Measurements from ENCODE around the gene AP3D1. TPM values are rescaled to one million over a fixed set of nuclear protein-coding genes. Genes with fewer than 3 reads are reported as not detected.

The AP3D1 gene
- total RNA-seq, 2 experiments from 2014 or later: 80.0 to 99.8 TPM

DNA sequence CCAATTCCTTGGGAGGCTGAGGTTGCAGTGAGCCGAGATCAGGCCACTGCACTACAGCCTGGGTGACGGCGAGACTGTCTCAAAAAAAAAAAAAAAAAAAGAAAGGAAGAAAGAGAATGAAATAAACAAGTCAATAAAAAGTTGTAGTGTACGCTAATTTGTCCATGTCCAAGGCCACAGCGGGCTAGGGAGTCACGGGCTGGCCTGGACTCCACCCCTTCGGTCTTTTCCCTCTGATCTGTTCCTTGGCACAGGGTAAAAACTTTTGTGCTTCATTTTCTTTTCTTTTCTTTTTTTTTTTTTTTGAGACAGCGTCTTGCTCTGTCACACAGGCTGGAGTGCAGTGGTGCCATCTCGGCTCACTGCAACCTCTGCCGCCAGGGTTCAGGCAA lies 80.9 kb downstream of the AP3D1 start:
- peaks cover 67% of the 10 kb centered on the region for H3K36me3 ChIP-seq (ENCODE audit: insufficient read depth, low read length)
- peaks cover 36% of the 10 kb centered on the region for H3K4me1 ChIP-seq (ENCODE audit: insufficient read depth, low read length, poor library complexity, severe bottlenecking)
- TF ChIP-seq EZH2phosphoT487 (IDR thresholded peaks at IDR 0.05; ENCODE audit: borderline replicate concordance, low read depth, low read length): no peak
- TF ChIP-seq, protein P1, sequence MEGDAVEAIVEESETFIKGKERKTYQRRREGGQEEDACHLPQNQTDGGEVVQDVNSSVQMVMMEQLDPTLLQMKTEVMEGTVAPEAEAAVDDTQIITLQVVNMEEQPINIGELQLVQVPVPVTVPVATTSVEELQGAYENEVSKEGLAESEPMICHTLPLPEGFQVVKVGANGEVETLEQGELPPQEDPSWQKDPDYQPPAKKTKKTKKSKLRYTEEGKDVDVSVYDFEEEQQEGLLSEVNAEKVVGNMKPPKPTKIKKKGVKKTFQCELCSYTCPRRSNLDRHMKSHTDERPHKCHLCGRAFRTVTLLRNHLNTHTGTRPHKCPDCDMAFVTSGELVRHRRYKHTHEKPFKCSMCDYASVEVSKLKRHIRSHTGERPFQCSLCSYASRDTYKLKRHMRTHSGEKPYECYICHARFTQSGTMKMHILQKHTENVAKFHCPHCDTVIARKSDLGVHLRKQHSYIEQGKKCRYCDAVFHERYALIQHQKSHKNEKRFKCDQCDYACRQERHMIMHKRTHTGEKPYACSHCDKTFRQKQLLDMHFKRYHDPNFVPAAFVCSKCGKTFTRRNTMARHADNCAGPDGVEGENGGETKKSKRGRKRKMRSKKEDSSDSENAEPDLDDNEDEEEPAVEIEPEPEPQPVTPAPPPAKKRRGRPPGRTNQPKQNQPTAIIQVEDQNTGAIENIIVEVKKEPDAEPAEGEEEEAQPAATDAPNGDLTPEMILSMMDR (conservative IDR thresholded peaks at IDR 0.05; ENCODE audit: low read length): no peak
- intact Hi-C loops (cut with micrococcal nuclease; ENCODE audit: unreplicated experiment): no loop called here
- POLR2A ChIA-PET: interaction anchor here (1.0 kb wide), 1 partner anchor 18 kb away, joined by 3 read pairs; no protein-coding TSS in a partner anchor
- CTCF ChIA-PET (ENCODE audit: unreplicated experiment): no interaction called here
- no peaks in the 10 kb centered on the region for H3K9me2 ChIP-seq (ENCODE audit: insufficient read depth, low read length)
- DNase-seq (ENCODE audit: low spot score): no peak
- H3K4me3 ChIP-seq (ENCODE audit: low read depth, low read length, poor library complexity, severe bottlenecking): no peak overlapping the region
- BruUV-seq (replicated peaks): no TSS peak
- no peak overlapping the region for H2AFZ ChIP-seq (ENCODE audit: low read length)
- H4K20me1 ChIP-seq (ENCODE audit: insufficient read depth, low read length): no peaks in the 10 kb centered on the region
- no peaks in the 10 kb centered on the region for H3K9me3 ChIP-seq (ENCODE audit: low read length)
- no peak overlapping the region for H3K27ac ChIP-seq (ENCODE audit: low read depth, low read length, poor library complexity, severe bottlenecking)
- H3K4me2 ChIP-seq (ENCODE audit: low read length): no peak overlapping the region
- peaks cover 8% of the 10 kb centered on the region; the same call in 1 of the 2 replicates for H3K79me2 ChIP-seq (ENCODE audit: insufficient read depth, low read depth, low read length)

DNA sequence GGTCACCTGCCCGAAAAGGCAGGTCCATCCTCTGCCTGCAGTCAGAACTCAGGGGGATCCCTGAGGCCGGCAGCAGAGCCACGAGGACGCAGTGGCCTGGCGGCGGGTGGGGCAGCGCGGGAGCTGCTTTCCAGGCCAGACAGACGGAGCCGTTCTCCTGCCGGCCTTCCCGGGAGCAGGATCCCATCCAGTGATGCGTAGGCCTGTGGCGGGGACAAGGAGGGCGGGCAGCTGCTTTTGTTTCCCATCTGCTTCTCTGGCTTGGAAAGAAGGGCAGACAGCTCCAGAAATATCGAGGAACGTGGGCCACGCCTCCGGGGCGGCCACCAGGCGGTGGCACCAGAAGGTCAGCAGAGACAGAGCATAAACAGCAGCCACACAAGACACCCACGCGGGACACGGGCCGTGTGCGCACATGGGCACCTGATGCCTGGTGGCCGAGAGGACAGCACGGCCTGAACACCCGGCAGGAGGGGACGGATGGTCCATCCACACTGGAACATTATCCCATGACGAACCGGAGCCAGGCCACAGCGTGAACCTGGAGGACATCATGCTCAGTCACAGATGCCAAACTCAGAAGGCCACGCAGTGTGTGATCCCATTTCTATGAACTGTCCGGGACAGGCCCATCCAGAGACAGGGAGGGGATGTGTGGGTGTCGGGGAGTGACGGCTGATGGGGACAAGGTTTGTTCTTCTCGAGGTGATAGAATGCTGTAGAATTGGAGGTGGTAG lies 86.4 kb downstream of the AP3D1 start:
- no peak overlapping the region for H3K4me3 ChIP-seq (ENCODE audit: low read depth, low read length, poor library complexity, severe bottlenecking)
- no peak overlapping the region for H3K4me2 ChIP-seq (ENCODE audit: low read length)
- peaks cover 54% of the 10 kb centered on the region for H3K4me1 ChIP-seq (ENCODE audit: insufficient read depth, low read length, poor library complexity, severe bottlenecking)
- no peaks in the 10 kb centered on the region for H3K9me3 ChIP-seq (ENCODE audit: low read length)
- TF ChIP-seq EZH2phosphoT487 (IDR thresholded peaks at IDR 0.05; ENCODE audit: borderline replicate concordance, low read depth, low read length): no peak
- TF ChIP-seq, protein P1 (conservative IDR thresholded peaks at IDR 0.05; ENCODE audit: low read length): no peak
- no peak for DNase-seq (ENCODE audit: low spot score)
- intact Hi-C loops (cut with micrococcal nuclease; ENCODE audit: unreplicated experiment): no loop called here
- H3K79me2 ChIP-seq (ENCODE audit: insufficient read depth, low read depth, low read length): no peaks in the 10 kb centered on the region; the same call in 1 of the 2 replicates
- no peaks in the 10 kb centered on the region for H3K9me2 ChIP-seq (ENCODE audit: insufficient read depth, low read length)
- POLR2A ChIA-PET: no interaction called here
- no peak overlapping the region for H3K27ac ChIP-seq (ENCODE audit: low read depth, low read length, poor library complexity, severe bottlenecking)
- H2AFZ ChIP-seq (ENCODE audit: low read length): no peak overlapping the region; the same call in 1 of the 2 replicates
- H3K36me3 ChIP-seq (ENCODE audit: insufficient read depth, low read length): peaks cover 16% of the 10 kb centered on the region
- no TSS peak for BruUV-seq (replicated peaks)
- CTCF ChIA-PET (ENCODE audit: unreplicated experiment): no interaction called here
- H4K20me1 ChIP-seq (ENCODE audit: insufficient read depth, low read length): no peaks in the 10 kb centered on the region

GRCh38 chr19:2064395-2064787 lies 87.0 kb downstream of the AP3D1 start:
- Histone ChIP-seq H3K79me2 (ENCODE audit: insufficient read depth, low read depth, low read length) (no peaks in the 10 kb centered on the region; the same call in 1 of the 2 replicates), H3K36me3 (ENCODE audit: insufficient read depth, low read length) (peaks cover 11% of the 10 kb centered on the region), H3K9me2 (ENCODE audit: insufficient read depth, low read length) (no peaks in the 10 kb centered on the region), H3K4me1 (ENCODE audit: insufficient read depth, low read length, poor library complexity, severe bottlenecking) (peaks cover 60% of the 10 kb centered on the region), H3K27ac (ENCODE audit: low read depth, low read length, poor library complexity, severe bottlenecking) (peak overlapping the region; percentile 59), H3K4me3 (ENCODE audit: low read depth, low read length, poor library complexity, severe bottlenecking) (no peak overlapping the region), H4K20me1 (ENCODE audit: insufficient read depth, low read length) (no peaks in the 10 kb centered on the region), H3K4me2 (ENCODE audit: low read length) (no peak overlapping the region), H2AFZ (ENCODE audit: low read length) (peak overlapping the region; percentile 79; the same call in 1 of the 2 replicates), H3K9me3 (ENCODE audit: low read length) (no peaks in the 10 kb centered on the region)
- no TSS peak for BruUV-seq (replicated peaks)
- TF ChIP-seq, protein P1 (conservative IDR thresholded peaks at IDR 0.05; ENCODE audit: low read length): no peak
- TF ChIP-seq EZH2phosphoT487 (IDR thresholded peaks at IDR 0.05; ENCODE audit: borderline replicate concordance, low read depth, low read length): no peak
- intact Hi-C loops (cut with micrococcal nuclease; ENCODE audit: unreplicated experiment): no loop called here
- no peak for DNase-seq (ENCODE audit: low spot score)
- ChIA-PET CTCF (ENCODE audit: unreplicated experiment) (no interaction called here), POLR2A (interaction anchor here (0.6 kb wide), 1 partner anchor 12 kb away, joined by 4 read pairs; no protein-coding TSS in a partner anchor)

Measured in OCI-LY7 (cell line).